Large intestine (tissue), 3 donors: Measurements from ENCODE around the gene GBX1. TPM values are rescaled to one million over a fixed set of nuclear protein-coding genes. Genes with fewer than 3 reads are reported as not detected.

Experiments used
- DNase-seq, 2 donors: peaks; one replicate each; pipeline versions ENCODE4 v3.0.0 to v3.0.0-alpha.2; 2013
- H3K27ac ChIP-seq: one replicate; pipeline ENCODE4 v1.5.1; 2013; ENCODE audit warnings: low read length
- H3K27me3 ChIP-seq: 2 replicates; pipeline ENCODE4 v1.6.1; 2013; ENCODE audit warnings: low read length; ENCODE audit not compliant: control insufficient read depth, insufficient read depth
- H3K36me3 ChIP-seq: 2 replicates; pipeline ENCODE4 v1.6.1; 2013; ENCODE audit warnings: low read length; ENCODE audit not compliant: control insufficient read depth, insufficient read depth
- H3K4me1 ChIP-seq: one replicate; pipeline ENCODE4 v1.6.1; 2013; ENCODE audit warnings: low read length; ENCODE audit not compliant: control insufficient read depth, insufficient read depth
- H3K4me3 ChIP-seq: one replicate; pipeline ENCODE4 v1.5.1; 2013; ENCODE audit warnings: low read length
- H3K9me3 ChIP-seq: one replicate; pipeline ENCODE4 v1.6.1; 2013; ENCODE audit warnings: mild to moderate bottlenecking, low read depth, low read length, moderate library complexity; ENCODE audit not compliant: control insufficient read depth
- WGBS: methylation state at CpG from one replicate; pipeline ENCODE4 v1.1.5; 2013; ENCODE audit warnings: low lambda C conversion rate; ENCODE audit not compliant: insufficient coverage; 5-methylcytosine and 5-hydroxymethylcytosine counted together
- polyA plus RNA-seq: library from polyadenylated mRNA; unstranded; fragments of 120-200 nt; gene quantifications from one replicate; pipeline ENCODE4 v1.2.1, GENCODE V29; 2013

Gene GBX1
- polyA plus RNA-seq, 1 donor = 0.07 TPM

DNA sequence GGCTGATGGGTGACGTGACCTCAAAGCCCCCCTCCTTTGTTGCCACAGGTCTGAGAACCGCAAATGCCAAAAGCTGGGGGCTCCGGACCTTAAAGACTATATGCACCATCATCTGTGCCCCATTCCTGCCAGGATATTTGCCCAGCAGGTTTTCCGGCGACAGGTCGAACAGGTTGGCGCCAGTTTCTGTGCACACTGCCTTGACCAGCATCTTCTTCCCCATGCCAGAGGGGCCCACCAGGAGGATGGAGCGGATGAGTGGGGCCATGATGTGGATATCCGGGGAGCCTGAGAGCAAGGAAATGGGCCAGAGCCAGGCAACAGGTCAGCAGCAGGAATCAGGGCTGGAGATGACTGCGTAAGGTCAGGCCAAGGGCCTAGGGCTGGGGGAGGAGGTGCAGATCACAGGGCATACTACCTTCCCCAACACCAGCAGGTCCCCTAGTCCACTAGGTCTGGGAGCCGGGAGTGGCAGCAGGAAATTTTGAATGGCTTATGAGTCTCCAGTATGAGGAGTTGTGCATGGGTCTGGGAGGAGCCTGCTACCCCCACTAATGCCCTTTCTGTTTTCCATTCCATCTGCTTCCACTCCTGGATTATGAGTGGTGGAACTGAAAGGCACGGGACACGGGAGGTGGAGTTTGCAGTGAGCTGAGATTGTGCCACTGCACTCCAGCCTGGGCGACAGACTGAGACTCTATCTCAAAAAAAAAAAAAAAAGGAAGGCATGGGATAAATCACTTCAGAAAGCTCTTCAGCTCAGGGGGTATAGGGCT is 25.9 kb upstream of the GBX1 start:
- WGBS = no CpG with 5 or more reads among the region's 14 CpGs
- Histone ChIP-seq H3K27ac (no peak overlapping the region), H3K36me3 (no peaks in the 10 kb centered on the region), H3K9me3 (no peaks in the 10 kb centered on the region), H3K27me3 (peaks cover 27% of the 10 kb centered on the region), H3K4me1 (no peaks in the 10 kb centered on the region), H3K4me3 (no peak overlapping the region)
- DNase-seq = no peak

DNA sequence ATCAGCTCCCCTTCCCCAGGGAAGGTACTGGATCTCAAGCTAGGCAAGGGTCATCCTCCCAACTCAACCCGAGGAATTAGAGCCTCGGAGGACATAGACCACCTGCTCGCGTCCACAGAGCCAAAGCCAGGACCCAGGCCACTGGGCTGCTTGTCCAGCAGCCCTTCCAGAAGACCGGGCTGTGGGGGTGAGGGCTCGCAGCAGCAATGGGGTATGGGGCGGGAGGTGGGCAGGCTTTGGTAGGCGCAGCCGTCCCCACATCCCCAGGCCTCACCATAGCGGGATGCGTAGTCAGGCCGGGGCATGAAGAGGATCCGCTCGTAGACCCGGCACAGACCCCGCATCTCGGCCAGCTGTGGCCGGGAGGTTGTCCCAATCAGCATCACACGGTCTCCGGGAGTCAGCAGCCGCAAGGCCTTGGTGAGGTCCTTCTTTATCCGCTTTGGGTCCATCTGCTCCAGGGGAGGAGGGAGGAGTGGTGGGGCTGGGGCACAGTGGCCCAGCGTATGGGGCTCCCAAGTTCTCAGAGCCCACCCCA is 24.6 kb upstream of the GBX1 start:
- no peaks in the 10 kb centered on the region for H3K9me3 ChIP-seq
- no peak for DNase-seq
- H3K27ac ChIP-seq = no peak overlapping the region
- H3K27me3 ChIP-seq = peaks cover 28% of the 10 kb centered on the region
- no peak overlapping the region for H3K4me3 ChIP-seq
- H3K4me1 ChIP-seq = no peaks in the 10 kb centered on the region
- WGBS = no CpG with 5 or more reads among the region's 23 CpGs
- no peaks in the 10 kb centered on the region for H3K36me3 ChIP-seq

DNA sequence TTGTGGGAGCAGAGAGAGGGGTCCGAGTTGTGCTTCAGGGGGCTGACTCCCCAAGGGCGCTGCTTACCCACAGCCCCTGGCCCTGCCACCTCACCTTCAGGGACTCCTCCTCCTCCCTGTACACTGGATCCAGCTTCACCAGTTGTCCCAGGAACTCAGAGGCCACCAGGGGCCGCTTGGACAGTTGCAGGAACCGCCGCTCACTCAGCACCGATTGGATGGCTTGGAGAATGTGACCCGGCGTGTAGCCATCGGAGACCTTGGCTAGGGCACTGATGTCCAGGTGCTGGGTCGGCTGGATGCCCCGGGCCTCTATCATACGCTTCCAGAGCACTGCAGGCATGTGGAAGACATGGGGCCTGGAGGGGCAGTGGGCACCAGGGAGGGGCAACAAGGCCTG is 24.1 kb upstream of the GBX1 start:
- WGBS = no CpG with 5 or more reads among the region's 12 CpGs
- H3K36me3 ChIP-seq = no peaks in the 10 kb centered on the region
- peaks cover 26% of the 10 kb centered on the region for H3K27me3 ChIP-seq
- no peaks in the 10 kb centered on the region for H3K4me1 ChIP-seq
- DNase-seq = no peak
- H3K4me3 ChIP-seq = no peak overlapping the region
- H3K9me3 ChIP-seq = no peaks in the 10 kb centered on the region
- no peak overlapping the region for H3K27ac ChIP-seq

DNA sequence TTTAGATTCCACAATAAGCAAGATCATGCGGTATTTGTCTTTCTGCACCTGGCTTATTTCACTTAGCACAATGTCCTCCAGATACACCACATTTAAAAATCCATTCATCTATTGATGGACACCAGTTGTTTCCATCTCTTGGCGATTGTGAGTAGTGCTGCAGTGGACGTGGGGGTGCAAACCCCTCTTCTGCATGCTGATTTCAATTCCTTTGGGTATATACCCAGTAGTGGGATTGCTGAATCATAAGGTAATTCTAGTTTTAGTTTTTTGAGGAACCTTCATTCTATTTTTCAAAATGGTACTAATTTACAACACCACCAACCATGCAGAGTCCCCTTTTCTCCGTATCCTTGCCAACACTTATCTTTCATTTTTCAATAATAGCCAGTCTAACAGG is 21.5 kb upstream of the GBX1 start:
- no peaks in the 10 kb centered on the region for H3K9me3 ChIP-seq
- no peak overlapping the region for H3K4me3 ChIP-seq
- H3K27me3 ChIP-seq = peaks cover 11% of the 10 kb centered on the region
- no peak overlapping the region for H3K27ac ChIP-seq
- H3K4me1 ChIP-seq = no peaks in the 10 kb centered on the region
- WGBS = 67% methylated on average over 1 of the region's 4 CpGs
- DNase-seq = no peak
- no peaks in the 10 kb centered on the region for H3K36me3 ChIP-seq

DNA sequence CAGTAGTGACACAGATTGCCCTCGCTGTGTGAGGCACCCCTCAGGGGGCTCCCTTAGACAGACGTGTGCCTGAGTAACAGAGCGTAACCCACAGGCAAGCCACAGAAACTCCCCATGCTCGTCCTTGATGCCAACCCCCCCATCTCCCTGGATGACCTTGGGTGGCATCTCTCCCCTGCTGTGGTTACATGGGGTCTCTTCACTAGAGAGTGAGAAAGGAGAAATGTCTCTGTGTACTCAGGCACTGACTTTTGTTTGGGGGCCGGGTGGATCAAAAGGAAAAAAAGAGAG is 20.7 kb upstream of the GBX1 start:
- DNase-seq = no peak
- Histone ChIP-seq H3K27me3 (peaks cover 11% of the 10 kb centered on the region), H3K9me3 (no peaks in the 10 kb centered on the region), H3K36me3 (no peaks in the 10 kb centered on the region), H3K4me3 (no peak overlapping the region), H3K27ac (no peak overlapping the region), H3K4me1 (no peaks in the 10 kb centered on the region)
- WGBS = no CpG with 5 or more reads among the region's 5 CpGs

DNA sequence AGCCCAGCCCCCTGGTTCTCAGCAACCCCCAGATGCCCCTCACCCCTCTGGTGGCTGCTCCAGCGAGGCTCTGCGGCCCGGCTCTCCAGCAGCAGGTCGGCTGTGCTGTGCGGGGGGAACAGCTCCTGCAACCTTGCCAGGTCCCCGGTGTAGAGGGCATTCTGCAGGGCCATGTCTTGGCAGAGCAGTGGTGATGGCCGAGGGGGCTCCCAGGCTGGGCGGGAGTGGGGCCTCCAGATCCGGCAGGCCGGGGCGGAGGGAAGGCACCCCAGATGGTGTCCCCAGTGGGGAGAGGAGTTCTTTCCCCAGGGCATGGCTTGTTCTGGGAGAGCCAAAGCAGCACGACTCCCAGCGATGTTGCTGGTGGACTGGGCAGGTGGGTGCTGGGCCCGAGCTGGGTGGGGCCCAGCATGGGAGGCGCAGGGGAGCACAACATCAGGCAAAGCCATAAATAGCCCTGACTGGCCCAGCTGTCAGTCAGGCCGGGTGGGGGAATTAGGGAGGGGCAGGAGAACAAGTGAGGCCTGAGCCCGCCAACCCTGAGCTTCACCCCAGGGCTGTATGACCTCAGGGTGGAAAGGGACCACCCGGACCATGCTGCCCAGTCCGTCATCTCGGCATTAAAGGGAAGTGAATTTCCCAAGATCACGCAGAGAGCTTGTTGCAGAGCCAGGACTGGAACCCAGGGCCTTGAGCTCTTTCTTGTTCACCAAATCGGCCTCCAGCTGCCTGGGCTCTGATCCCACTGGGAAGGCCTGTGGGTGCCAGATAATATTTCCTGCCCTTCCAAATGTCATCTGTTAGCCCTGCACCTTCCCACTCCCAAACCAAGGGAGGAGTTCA is 20.1 kb upstream of the GBX1 start:
- Histone ChIP-seq H3K4me3 (no peak overlapping the region), H3K36me3 (no peaks in the 10 kb centered on the region), H3K4me1 (no peaks in the 10 kb centered on the region), H3K9me3 (no peaks in the 10 kb centered on the region), H3K27me3 (peaks cover 11% of the 10 kb centered on the region), H3K27ac (no peak overlapping the region)
- no peak for DNase-seq
- 100% methylated on average over 1 of the region's 22 CpGs for WGBS

DNA sequence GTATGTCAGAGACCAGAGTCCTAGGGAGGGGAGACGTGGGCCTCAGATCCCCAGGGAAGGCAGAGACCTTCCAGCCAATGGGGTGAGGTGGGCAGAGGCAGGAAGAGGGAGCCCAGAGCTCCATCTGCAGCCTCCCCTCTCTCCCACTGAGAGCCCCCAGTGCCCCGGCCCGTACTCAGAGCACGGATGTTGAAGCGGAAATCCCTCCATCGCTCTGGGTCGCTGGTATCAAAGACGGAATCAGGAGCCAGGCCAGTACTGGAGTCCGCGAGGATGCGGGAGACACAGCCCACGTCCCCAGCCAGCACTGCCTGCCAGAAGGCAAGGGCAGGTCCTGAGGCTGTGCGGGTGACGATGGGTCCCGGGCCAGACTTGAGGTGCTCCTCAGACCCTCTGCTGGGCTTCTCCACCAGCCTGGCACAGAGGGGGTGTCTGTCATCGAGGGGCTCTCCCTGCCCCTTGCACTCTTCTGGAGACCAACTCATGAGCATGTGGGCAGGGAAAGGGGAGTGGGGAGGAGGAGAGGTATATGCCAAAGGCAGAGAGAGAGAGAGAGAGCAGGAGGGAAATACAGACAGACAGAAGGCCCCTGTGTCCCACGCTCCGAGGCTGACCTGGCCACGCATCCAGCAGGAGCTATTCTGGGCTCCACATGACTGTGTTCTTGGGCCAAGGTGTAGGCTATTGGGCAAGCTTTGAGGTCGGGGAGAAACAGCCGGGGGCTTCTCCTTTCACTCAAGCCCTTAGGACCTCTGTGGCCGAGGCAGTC is 19.3 kb upstream of the GBX1 start, which contains the start of gene ASB10:
Gene ASB10 (minus strand): TSS at position 611 of the 769 bp plus-strand sequence. CDS start 120 bp downstream, at position 491.
- no CpG with 5 or more reads among the region's 22 CpGs for WGBS
- Histone ChIP-seq H3K4me1 (no peaks in the 10 kb centered on the region), H3K27ac (no peak within 1 kb of the TSS), H3K9me3 (no peaks in the 10 kb centered on the region), H3K4me3 (no peak within 1 kb of the TSS), H3K27me3 (peaks cover 11% of the 10 kb centered on the region), H3K36me3 (no peaks in the 10 kb centered on the region)
- no peak for DNase-seq

DNA sequence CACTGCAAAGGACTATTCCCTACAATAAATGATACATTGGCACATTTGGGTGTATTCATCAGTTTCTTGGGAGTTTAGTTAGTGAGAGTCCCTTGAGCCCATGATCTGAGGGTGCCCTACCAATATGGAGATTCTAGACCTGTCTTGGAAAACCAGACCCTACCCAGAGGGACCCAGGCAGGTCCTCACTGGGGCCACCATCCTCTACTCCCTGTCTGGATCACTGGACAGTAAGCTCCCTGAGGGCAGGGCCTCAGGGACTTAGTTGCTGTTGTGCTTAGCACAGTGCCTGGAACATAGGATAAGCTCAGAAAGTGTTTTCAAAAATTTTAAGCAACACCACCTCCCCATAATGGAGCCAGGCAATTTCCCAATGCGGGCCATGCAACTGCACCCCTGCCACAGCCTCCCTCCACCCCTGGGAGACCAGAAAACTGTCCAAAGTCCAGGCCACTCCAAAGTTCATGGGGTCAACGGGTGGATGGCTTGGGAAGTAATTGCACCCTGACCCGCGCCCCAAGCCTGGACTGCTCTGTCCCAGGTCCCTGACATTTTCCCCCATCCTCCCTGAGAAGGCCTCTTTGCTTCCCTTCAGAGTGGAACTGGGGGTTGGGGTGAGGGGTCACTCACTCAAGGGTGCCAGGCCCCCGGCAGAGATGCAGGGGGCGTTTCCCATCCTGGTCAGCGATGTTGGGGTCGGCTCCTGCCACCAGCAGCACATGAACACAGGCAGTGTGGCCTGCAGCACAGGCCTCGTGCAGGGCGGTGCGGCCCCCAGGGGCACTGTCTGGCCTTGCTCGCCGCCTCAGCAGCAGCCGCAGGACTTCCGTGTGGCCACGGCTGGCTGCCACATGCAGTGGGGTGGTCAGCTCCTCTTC is 18.5 kb upstream of the GBX1 start:
- H3K27me3 ChIP-seq = peaks cover 11% of the 10 kb centered on the region
- no peaks in the 10 kb centered on the region for H3K4me1 ChIP-seq
- DNase-seq = no peak
- no peaks in the 10 kb centered on the region for H3K9me3 ChIP-seq
- H3K36me3 ChIP-seq = no peaks in the 10 kb centered on the region
- no peak overlapping the region for H3K27ac ChIP-seq
- no CpG with 5 or more reads among the region's 16 CpGs for WGBS
- H3K4me3 ChIP-seq = no peak overlapping the region

DNA sequence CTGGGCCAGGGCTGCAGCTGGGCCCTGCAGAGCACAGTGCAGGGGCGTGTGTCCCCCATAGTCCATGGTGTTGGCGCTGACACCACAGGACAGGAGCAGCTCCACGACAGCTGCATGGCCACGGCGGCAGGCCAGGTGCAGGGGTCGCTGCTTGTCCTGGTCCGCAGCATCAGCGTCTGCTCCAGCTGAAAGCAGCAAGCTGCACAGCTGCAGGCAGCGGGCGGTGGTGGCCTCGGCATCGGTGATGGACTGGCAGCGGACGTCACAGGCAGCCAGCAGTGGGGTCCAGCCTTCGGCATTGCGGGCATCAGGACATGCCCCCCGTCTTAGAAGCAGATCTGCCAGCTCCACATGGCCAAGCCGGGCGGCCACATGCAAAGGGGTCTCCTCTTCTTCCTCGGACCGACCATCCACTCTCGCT is 13.5 kb upstream of the GBX1 start:
- H3K27me3 ChIP-seq = peaks cover 31% of the 10 kb centered on the region
- no peaks in the 10 kb centered on the region for H3K36me3 ChIP-seq
- no peaks in the 10 kb centered on the region for H3K9me3 ChIP-seq
- H3K4me3 ChIP-seq = no peak overlapping the region
- DNase-seq = no peak
- WGBS = no CpG with 5 or more reads among the region's 22 CpGs
- no peak overlapping the region for H3K27ac ChIP-seq
- no peaks in the 10 kb centered on the region for H3K4me1 ChIP-seq
